Large intestine (tissue), 3 donors: ENCODE measurements around the gene ARHGEF4. TPM values are rescaled to one million over a fixed set of nuclear protein-coding genes. Genes with fewer than 3 reads are reported as not detected.
A peak's percentile ranks its signal among the peaks of the same experiment; 100 is the strongest.

Experiments
- DNase-seq, 2 donors: peaks; one replicate each; pipeline versions ENCODE4 v3.0.0 to v3.0.0-alpha.2; 2013
- H3K27ac ChIP-seq: one replicate; pipeline ENCODE4 v1.5.1; 2013; ENCODE audit warnings: low read length
- H3K27me3 ChIP-seq: 2 replicates; pipeline ENCODE4 v1.6.1; 2013; ENCODE audit warnings: low read length; ENCODE audit not compliant: control insufficient read depth, insufficient read depth
- H3K36me3 ChIP-seq: 2 replicates; pipeline ENCODE4 v1.6.1; 2013; ENCODE audit warnings: low read length; ENCODE audit not compliant: control insufficient read depth, insufficient read depth
- H3K4me1 ChIP-seq: one replicate; pipeline ENCODE4 v1.6.1; 2013; ENCODE audit warnings: low read length; ENCODE audit not compliant: control insufficient read depth, insufficient read depth
- H3K4me3 ChIP-seq: one replicate; pipeline ENCODE4 v1.5.1; 2013; ENCODE audit warnings: low read length
- H3K9me3 ChIP-seq: one replicate; pipeline ENCODE4 v1.6.1; 2013; ENCODE audit warnings: mild to moderate bottlenecking, low read depth, low read length, moderate library complexity; ENCODE audit not compliant: control insufficient read depth
- WGBS: methylation state at CpG from one replicate; pipeline ENCODE4 v1.1.5; 2013; ENCODE audit warnings: low lambda C conversion rate; ENCODE audit not compliant: insufficient coverage; 5-methylcytosine and 5-hydroxymethylcytosine counted together
- polyA plus RNA-seq: library from polyadenylated mRNA; unstranded; fragments of 120-200 nt; gene quantifications from one replicate; pipeline ENCODE4 v1.2.1, GENCODE V29; 2013

The ARHGEF4 gene
- polyA plus RNA-seq, 1 donor, result 5.4 TPM

DNA sequence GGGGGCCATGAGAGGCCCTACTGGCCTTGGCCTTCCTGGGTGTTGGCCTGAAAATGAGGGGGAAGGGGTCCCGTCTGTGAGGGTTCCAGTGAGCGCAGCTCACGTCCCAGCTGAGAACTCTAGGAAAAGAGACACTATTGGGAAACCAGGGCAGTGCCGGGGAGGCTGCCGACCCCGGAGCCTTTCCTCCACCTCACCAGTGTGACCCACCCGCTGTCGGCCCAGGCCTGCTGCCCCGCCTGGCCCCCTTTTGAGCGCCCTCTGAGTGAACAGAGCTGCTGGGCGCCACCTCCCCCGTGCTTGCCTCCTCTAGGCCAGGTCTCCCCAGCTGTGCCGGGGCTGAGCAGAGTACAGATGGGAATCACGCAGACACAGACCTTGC, 17.5 kb upstream of the ARHGEF4 start:
- H3K4me1 ChIP-seq, result no peaks in the 10 kb centered on the region
- no peaks in the 10 kb centered on the region for H3K36me3 ChIP-seq
- H3K9me3 ChIP-seq, result no peaks in the 10 kb centered on the region
- no peaks in the 10 kb centered on the region for H3K27me3 ChIP-seq
- WGBS, result no CpG with 5 or more reads among the region's 14 CpGs
- no peak for DNase-seq
- no peak overlapping the region for H3K4me3 ChIP-seq
- no peak overlapping the region for H3K27ac ChIP-seq

DNA sequence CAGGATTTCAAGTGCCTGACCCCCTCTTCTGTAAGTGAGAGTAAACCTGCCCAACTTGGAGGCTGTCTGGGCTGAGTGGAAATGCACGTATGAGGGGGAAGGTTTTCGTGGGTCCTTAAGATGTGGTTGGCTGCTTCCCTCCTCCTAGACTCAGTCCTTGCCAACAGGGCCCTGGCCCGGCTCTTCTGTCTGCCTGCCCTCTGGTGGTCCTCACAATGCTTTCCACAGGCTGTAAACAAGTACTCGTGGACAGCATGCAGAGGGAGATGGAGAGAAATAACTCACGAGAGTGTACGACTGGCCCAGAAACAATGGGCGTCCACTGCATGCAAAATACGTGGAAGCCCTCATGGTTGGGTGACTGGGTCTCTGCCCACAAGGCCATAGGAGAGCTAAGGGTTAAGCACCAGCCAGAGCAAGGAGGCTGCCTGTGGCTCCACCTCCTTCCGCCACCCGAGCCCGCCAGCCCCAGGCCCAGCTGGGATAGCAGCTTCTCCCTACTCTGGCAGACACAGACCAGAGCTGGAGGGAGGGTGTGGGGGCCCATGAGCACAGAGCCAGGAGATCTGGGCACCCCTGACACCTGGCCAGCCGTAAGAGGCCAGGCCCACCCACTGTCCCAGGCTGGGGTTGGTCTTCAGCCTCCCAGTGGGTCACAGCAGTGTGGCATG, 17.0 kb upstream of the ARHGEF4 start:
- no peaks in the 10 kb centered on the region for H3K9me3 ChIP-seq
- H3K4me3 ChIP-seq, result no peak overlapping the region
- no peak overlapping the region for H3K27ac ChIP-seq
- H3K4me1 ChIP-seq, result no peaks in the 10 kb centered on the region
- no peak for DNase-seq
- WGBS, result no CpG with 5 or more reads among the region's 12 CpGs
- no peaks in the 10 kb centered on the region for H3K36me3 ChIP-seq
- no peaks in the 10 kb centered on the region for H3K27me3 ChIP-seq

DNA sequence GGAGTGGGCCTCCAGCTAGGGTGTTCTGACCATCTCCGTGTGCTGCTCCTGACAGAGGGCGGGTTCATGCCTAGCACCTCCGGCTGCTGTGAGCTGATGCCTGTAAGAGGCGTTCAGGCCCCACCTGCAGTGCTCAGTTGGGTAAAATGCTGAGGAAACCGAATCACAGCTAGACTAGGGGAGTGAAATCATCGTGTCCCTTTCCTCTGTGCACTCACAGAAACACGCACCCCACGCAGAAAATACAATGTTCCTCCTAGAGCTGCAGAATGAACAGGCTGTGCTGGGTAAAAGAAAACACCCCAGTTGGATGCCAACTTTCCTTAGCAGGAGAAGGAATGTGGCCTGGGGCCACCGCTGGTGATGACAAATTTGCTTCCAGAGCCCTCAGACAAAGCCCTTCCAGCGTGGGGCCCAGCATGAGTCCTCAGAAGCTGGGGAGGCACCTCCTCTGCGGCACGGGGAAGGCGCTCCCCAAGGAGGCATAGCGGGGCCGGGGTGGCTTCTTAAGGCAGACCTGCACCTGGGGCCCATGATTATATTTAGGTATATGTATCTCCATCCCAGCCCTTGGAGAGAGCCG, 16.3 kb upstream of the ARHGEF4 start:
- Histone ChIP-seq H3K27me3 (no peaks in the 10 kb centered on the region), H3K4me3 (no peak overlapping the region), H3K36me3 (no peaks in the 10 kb centered on the region), H3K27ac (no peak overlapping the region), H3K4me1 (no peaks in the 10 kb centered on the region), H3K9me3 (no peaks in the 10 kb centered on the region)
- no peak for DNase-seq
- 80% methylated on average over 1 of the region's 16 CpGs for whole genome bisulfite sequencing

DNA sequence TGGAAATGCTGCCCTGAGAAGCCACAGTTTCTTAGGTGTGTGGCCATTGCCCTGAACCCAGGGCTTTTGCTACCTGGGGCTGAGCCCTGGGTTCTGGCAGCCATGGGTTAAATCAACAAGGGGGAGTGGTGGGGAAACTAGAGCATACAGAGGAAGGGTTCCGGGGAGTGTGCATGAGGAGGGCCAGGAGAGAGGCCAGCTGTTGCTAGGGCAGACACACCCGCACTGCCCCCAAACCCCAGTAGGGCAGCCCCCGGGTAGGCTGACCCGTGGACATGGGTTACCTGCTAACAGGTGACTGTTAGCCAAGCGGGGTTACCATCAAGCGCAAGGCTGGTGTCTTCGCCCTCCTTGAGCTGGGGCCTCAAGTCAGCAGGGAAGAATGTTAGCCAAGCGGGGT, 14.8 kb upstream of the ARHGEF4 start:
- H3K9me3 ChIP-seq, result no peaks in the 10 kb centered on the region
- no peak for DNase-seq
- no peaks in the 10 kb centered on the region for H3K36me3 ChIP-seq
- no peaks in the 10 kb centered on the region for H3K27me3 ChIP-seq
- no peak overlapping the region for H3K4me3 ChIP-seq
- no peaks in the 10 kb centered on the region for H3K4me1 ChIP-seq
- H3K27ac ChIP-seq, result no peak overlapping the region
- WGBS, result no CpG with 5 or more reads among the region's 8 CpGs

DNA sequence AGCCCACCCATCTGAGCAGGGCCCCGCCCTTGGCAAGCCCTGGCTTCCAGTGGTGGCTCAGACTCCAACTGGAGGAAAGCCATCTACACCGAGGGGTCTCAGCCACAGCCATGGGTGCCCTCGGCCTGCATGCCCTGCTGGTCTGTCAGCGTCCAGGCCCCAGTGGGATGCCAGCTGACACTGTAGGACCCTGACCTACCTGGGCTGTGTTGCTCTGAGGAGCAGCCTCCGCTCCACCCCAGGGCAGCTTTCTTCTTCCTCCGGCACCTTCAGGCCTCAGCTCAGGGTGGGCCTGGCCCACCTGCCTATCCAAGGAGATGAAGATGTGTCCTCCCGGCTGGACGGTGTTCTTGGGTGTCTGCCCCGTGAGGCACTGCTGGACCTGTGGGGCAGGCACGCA, 13.9 kb upstream of the ARHGEF4 start:
- Histone ChIP-seq H3K36me3 (no peaks in the 10 kb centered on the region), H3K4me1 (no peaks in the 10 kb centered on the region), H3K27me3 (no peaks in the 10 kb centered on the region), H3K27ac (no peak overlapping the region), H3K4me3 (no peak overlapping the region), H3K9me3 (no peaks in the 10 kb centered on the region)
- no peak for DNase-seq
- WGBS, result no CpG with 5 or more reads among the region's 10 CpGs

DNA sequence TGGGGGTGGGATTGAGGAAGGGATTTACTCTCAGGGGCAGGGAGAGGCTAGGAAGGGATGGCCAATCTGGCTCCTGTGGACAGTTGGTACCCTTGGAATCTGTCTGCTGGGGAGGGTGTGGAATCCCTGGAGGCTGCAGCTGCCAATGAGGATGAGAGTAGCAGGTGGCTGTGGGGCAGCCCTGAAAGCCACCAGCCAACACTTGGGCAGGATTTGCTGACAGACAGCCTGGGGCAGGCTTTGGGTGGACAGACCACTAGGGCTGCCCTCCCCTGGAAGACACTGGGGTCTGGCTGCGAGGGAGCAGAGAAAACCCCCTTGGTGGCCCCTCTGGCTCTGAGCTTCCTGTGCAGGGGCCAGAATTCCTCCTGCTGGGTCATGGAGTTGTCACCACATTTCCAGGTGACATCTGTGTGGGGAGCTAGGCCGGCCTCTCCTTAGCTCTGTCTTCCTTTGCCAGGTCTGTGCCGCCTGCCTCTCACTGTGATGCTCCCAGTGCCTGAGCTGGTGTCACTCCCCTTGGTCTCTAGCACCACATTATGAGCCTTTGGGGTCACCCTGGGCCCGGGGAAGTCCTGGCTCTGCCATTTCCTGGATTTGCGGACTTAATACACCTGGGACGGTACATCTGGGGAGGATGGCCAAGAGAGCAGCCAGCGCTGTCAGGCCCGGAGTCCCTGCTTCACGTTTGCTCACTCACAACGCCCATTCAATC, 13.4 kb upstream of the ARHGEF4 start:
- DNase-seq, result no peak
- Histone ChIP-seq H3K4me3 (no peak overlapping the region), H3K36me3 (no peaks in the 10 kb centered on the region), H3K9me3 (no peaks in the 10 kb centered on the region), H3K27me3 (no peaks in the 10 kb centered on the region), H3K4me1 (no peaks in the 10 kb centered on the region), H3K27ac (no peak overlapping the region)
- WGBS, result no CpG with 5 or more reads among the region's 10 CpGs

DNA sequence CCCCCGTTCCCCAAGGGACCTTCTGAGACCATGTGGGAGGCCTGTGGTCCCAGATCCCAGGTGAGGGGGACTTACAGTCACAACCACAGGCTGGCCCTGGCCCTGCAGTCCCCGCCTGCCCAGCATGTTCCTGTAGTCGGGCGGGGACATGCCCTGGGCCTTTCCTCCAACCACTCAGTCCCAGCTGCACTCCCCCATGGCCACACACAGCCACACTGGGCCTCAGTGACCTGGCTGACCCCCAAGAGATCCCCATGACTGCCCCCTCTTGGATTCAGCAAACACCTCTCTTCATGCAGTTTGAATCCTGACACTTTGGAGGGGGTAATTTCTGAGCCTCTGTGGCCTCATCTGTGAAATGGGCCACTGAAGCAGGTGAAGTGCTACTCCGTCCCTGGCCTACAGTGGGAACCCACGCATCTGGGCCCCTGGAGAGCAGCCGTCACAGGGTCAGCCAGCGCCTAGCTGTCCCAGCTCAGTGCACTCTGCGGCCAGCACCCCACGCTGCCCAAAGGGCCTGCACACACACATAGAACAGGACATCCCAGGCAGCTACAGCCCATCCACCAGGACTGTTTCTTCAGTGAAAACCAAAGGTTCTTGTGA, 12.7 kb upstream of the ARHGEF4 start:
- H3K27ac ChIP-seq, result no peak overlapping the region
- H3K36me3 ChIP-seq, result no peaks in the 10 kb centered on the region
- DNase-seq, result no peak
- no CpG with 5 or more reads among the region's 10 CpGs for WGBS
- no peak overlapping the region for H3K4me3 ChIP-seq
- H3K4me1 ChIP-seq, result no peaks in the 10 kb centered on the region
- H3K27me3 ChIP-seq, result no peaks in the 10 kb centered on the region
- H3K9me3 ChIP-seq, result no peaks in the 10 kb centered on the region

DNA sequence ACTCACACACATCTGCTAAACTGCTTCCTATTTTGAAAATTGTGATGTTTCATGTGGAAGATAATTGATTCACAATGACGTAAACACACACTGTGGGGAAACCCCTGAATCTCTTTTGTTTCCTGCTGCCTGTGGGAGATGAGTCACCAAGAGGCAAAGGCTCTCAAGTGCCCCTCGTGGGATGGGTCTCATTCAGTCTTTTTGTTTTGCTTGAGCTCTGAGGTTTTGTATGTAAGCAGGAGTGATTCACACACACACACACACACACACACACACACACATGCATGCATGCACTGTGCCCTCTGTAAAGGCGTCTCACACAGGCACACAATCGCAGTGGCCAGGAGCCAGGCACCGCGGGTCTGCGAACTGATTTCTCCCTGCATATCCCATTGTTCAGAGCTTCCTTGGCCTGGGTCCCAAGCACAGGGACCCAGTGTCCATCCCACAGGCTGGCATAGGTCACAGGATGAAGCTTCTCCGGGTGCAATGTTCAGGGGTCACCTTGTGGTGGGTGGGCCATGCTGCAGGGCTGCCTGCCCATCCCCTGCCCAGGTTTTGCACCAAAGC, 12.1 kb upstream of the ARHGEF4 start:
- DNase-seq, result peak in 1 of 2 donors; percentile 37
- Histone ChIP-seq H3K4me1 (no peaks in the 10 kb centered on the region), H3K27ac (no peak overlapping the region), H3K36me3 (no peaks in the 10 kb centered on the region), H3K9me3 (no peaks in the 10 kb centered on the region), H3K4me3 (no peak overlapping the region), H3K27me3 (no peaks in the 10 kb centered on the region)
- no CpG with 5 or more reads among the region's 8 CpGs for WGBS

DNA sequence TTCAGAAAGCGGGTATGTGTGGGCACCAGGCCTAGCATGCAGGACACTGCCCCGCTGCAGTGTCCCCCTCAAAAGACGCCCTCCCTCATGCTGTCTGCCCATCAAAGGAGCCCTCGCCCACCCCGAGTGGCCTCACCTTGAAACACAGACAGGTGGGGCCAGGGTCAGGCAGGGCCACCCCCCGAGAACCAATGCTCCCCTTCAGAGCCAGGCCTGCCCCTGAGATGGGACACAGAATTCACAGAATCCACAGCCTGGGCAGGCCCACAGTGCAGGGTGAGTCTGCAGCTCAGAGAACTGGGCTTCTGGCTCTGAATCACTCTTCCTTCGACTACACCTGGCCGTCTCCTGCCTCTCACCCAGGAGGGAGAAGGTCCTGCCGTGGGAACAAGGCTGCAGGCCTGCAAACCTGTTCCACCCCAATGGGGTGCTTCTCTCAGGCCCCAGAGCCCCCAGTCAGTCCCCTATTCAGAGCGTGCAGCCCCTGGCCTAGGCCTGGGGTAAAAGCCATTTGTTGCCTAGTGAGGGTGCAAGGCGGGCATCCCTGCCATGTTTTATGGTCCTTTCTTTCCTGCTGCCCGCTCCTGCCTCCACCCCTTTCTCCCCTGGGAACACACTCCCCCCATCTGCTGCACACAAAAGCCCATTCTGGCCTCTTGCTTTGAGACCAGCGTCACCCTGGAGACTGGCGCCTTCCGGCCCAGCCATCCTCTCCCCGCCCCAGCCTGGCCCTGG, 11.3 kb upstream of the ARHGEF4 start:
- Histone ChIP-seq H3K4me3 (no peak overlapping the region), H3K9me3 (no peaks in the 10 kb centered on the region), H3K4me1 (no peaks in the 10 kb centered on the region), H3K27me3 (no peaks in the 10 kb centered on the region), H3K36me3 (no peaks in the 10 kb centered on the region), H3K27ac (no peak overlapping the region)
- WGBS, result no CpG with 5 or more reads among the region's 16 CpGs
- no peak for DNase-seq

DNA sequence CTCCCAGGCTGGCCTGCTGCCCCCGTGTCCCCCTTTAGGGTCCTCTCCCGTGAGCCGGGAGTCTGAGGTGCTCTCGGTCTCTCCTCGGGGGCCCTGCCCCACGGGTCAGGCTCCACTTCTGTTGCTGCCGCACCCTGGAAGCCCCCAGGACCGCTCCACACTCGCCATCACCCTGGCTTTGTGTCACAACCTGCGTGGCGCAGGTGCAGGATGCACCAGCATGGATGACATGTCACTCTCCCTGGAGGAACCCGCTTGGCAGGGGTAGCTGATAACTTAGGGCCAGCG, 10.8 kb upstream of the ARHGEF4 start:
- Histone ChIP-seq H3K9me3 (no peaks in the 10 kb centered on the region), H3K27ac (no peak overlapping the region), H3K4me3 (no peak overlapping the region), H3K36me3 (no peaks in the 10 kb centered on the region), H3K4me1 (no peaks in the 10 kb centered on the region), H3K27me3 (no peaks in the 10 kb centered on the region)
- no CpG with 5 or more reads among the region's 13 CpGs for WGBS
- DNase-seq, result no peak
